Cerebellar cortex (tissue), 1 donor: ENCODE results near the gene ZNF618.

Experiments used
- DNase-seq: peaks from one replicate; pipeline ENCODE4 v3.0.0-alpha.2; 2015; ENCODE audit warnings: low spot score

ZNF618 gene

GRCh38 chr9:113882636-113883164, 6.6 kb downstream of the ZNF618 start:
- no peak for DNase-seq

DNA sequence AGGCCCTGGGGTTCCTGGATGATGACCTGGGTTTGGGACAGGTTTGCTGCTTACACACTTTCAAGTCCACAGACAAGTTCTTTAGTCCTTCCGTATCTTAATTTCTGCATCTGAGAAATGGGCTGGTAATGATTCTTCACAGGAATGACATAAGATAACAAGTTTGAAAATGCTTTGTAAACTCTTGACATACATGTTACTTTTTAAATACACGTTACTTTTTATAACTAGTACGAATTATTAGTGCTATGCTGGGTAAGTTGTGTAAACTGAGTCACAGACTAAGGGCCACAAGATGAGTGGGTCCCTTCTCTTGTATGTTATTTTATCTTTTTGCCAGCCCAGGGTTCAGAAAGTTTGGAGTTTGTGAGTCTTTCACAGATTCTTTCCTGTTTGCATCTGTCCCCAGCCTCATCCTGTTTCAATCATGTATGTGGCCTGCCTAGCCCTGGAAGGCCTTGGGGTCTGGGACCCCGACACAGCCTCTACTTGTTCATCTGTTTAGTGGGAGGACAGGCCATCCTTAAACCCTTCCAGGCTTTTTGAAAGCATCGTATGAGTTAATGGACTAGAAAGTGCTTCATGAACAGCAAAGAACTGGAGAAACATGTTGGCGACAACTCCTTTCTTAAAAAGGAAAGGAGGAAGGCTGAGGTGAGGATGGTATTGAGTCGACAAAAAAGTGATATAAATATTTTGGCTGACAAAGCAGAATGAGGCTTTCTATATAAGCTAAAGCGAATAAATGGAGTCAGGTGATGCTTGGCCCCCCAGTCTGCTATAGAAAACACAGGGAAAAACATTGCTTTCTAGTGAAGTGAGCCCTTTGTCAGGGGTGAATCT, 9.3 kb downstream of the ZNF618 start:
- DNase-seq, result no peak

DNA sequence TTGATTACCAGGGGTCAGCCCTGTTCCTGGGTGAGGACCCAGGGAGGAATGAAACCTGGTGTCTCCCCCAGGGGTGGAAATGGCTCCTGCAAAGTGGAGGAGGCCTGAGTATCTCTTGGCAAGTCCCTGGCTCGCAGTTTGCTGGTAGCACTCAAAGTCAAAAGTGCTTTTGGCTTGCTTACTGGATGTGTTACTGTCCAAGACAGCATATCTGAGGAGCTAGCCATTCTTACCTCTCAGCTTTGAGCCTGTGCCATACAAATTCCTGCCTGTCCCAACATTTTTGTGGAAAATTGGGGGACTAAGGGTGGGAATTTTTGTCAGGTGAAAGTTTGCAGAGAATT, 9.9 kb downstream of the ZNF618 start:
- DNase-seq, result no peak

- no peak for DNase-seq
These were observed 10.4 kb downstream of the ZNF618 start for GRCh38 chr9:113886466-113886865.

- DNase-seq, result no peak
These were observed 10.8 kb downstream of the ZNF618 start for GRCh38 chr9:113886933-113887332.

DNA sequence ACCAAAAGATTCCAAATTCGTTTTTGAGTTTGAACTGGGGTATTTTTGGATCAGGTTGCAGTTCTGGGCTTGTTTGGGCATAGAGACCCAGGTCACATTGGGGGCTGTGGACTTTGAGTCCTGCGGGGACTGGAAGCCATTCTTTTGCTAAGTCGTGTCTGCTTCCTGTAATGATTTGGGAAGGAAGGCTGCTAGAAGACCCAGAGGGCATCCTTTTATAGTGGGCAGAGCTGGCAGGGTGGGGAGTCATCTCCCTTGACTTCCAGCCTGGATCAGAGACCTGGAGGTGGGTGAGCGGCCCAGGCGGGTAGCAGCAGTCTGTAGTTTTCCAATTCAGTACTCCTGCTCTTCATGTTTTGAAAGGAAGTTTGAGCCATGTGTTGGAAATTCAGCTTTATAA, 11.3 kb downstream of the ZNF618 start:
- no peak for DNase-seq

GRCh38 chr9:113888336-113888735, 12.2 kb downstream of the ZNF618 start:
- DNase-seq, result no peak

GRCh38 chr9:113888976-113889375, 12.9 kb downstream of the ZNF618 start:
- no peak for DNase-seq

DNA sequence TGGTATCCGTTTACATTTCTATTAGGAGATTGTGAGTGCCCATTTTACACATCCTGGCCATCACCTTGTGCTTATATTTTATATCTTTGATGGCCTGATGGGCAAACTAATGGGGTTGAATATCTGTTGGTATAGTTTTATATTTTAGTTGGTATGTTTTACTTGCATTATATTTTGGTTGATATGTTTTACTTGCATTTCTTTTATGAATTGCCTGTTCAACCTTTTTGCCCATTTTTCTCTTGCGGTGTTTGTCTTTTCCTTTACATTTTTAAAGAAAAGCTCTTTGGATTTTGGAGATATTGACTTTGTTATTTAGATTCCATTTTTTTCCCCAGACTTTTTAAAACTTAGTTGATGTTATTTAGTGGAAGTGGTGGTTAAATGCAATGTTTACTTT, 14.6 kb downstream of the ZNF618 start:
- no peak for DNase-seq

- no peak for DNase-seq
These were observed 16.9 kb downstream of the ZNF618 start for GRCh38 chr9:113892861-113893491.

- DNase-seq, result no peak
These were observed 18.1 kb downstream of the ZNF618 start for GRCh38 chr9:113894166-113894565.

DNA sequence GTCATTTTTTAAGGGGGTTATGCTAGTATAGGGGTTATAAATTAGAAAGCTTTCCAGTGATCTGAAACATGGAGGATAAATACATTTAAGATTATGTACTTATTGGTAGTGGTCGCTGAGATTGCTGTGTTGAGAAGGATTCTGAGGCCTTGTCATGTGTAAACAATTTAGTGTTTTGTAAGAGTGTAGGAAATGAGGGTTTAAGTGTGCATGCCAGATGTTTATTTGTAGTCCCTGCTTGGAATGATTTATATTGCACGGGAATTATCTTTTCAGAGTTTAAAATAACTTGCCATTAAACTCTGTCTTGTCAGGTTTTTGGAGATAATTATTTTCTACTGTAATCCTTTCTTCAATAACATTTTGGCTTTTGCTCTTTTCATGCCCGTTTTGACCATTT, 19.4 kb downstream of the ZNF618 start:
- no peak for DNase-seq

GRCh38 chr9:113896713-113897112, 20.6 kb downstream of the ZNF618 start:
- DNase-seq, result no peak

DNA sequence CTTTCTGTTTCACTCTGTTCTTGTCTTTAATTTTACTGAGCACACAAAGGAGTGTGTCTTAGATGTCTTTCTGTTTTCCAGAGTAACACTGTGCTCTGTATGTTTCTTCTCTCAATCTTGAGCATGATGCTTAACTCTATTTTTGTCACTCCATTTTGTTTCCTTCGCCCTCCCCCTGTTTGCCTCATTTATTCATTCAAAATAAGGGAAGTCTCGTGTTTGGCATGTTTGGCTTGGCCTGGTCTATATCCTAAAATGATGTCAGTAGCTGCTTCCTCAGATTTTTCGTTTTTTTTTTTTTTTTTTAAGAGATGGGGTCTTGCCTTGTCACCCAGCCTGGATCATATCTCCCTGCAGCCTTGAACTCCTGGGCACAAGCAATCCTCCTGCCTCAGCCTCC, 22.0 kb downstream of the ZNF618 start:
- no peak for DNase-seq

GRCh38 chr9:113898596-113898995, 22.5 kb downstream of the ZNF618 start:
- DNase-seq, result no peak

DNA sequence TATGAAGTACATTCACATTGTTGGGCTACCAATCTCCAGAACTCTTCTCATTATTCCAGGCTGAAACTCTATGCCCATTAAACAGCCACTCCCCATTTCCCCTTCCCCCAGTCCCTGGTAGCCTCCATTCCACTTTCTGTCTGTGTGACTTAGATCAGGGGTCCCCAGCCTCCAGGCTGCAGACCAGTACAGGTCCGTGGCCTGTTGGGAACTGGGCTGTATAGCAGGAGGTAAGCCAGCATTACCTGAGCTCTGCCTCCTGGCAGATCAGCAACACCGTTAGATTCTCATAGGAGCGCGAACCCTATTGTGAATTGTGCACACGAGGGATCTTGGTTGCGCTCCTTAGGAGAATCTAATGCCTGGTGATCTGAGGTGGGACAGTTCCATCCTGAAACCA, 23.1 kb downstream of the ZNF618 start:
- no peak for DNase-seq

GRCh38 chr9:113901221-113901688, 25.1 kb downstream of the ZNF618 start:
- peak; percentile 14 for DNase-seq

DNA sequence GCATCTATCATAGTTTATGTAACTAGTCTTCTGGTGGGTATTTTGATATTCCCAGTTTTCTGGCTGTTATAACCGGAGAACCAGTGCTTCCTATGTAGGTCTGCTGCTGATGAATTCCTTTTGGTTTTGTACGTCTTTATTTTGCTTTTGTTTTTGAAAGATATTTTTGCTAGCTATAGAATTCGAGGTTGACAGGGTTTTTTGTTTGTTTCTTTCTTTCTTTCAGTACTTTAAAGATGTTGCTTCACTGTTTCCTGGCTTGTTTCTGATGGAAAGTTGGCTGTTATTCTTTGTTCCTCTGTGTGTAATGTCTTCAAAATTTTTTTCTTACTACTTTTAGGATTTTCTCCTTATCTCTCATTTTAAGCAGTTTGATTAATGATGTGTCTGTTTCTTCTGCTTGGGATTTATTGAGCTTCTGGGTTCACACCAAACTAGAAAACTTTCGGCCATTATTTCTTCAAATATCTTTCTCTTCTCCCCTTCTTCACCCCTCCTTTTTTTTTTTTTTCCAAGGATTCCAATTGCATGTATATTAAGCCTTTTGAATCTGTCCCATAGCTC, 27.5 kb downstream of the ZNF618 start:
- DNase-seq, result no peak

GRCh38 chr9:113906411-113907110, 30.5 kb downstream of the ZNF618 start:
- no peak for DNase-seq

- no peak for DNase-seq
These were observed 31.2 kb downstream of the ZNF618 start for GRCh38 chr9:113907282-113907681.

DNA sequence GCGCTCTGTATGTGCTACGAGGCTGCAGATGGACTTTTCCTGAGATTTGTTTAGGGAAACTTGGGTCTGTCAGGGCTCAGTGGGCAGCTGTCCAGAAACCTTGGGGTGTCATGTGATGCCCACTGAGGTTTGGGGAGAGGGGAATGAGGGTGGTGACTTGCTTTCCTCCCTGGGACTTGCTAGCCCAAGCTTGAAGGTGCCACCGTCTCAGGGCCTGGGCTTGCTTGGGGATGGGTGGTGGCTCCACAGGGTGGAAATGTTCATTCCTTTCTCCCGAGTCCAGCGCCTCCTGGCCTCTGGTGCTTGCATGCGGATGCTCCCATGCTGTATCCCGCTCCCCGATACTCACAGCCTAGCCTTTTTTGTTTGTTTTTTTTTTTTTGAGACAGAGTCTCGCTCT, 33.3 kb downstream of the ZNF618 start:
- no peak for DNase-seq

- DNase-seq, result no peak
These were observed 34.0 kb downstream of the ZNF618 start for GRCh38 chr9:113910036-113910639.
